M059J (cell line): ENCODE data around the gene RAB7B. TPM values are rescaled to one million over a fixed set of nuclear protein-coding genes. Genes with fewer than 3 reads are reported as not detected.
A peak's percentile ranks its signal among the peaks of the same experiment; 100 is the strongest.

ENCODE experiments used
- DNase-seq: peaks from one replicate; pipeline ENCODE4 v3.0.0-alpha.2; 2012; ENCODE audit warnings: low read depth
- total RNA-seq: library from RNA; depleted of rRNA; stranded (reverse); fragments of >200 nt; shearing (Covaris generic); gene quantifications from 2 replicates; pipeline ENCODE4 v1.2.3, GENCODE V29; 2014

The RAB7B gene
- total RNA-seq, 1 experiment from 2014 or later: 0.69 TPM

DNA sequence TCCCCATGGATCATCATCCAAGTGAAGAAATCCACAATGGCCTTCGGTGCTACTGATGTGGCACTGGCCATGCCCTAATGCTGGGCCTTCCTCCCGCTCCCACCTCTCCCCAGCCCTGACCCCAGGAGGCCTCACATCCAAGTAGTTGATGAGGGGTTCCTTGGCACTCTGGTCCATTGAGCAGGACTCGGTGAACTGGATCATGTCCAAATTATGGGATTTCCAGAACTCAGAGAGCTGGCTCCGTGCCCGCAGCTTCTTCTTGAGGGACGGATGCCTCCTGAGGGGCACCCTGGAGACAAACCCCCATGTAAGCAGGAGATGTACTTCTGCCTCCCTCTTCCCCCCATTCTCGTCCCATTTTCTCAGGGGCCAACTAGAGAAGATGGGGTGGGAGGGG, 19.6 kb upstream of the RAB7B start:
- DNase-seq: no peak

DNA sequence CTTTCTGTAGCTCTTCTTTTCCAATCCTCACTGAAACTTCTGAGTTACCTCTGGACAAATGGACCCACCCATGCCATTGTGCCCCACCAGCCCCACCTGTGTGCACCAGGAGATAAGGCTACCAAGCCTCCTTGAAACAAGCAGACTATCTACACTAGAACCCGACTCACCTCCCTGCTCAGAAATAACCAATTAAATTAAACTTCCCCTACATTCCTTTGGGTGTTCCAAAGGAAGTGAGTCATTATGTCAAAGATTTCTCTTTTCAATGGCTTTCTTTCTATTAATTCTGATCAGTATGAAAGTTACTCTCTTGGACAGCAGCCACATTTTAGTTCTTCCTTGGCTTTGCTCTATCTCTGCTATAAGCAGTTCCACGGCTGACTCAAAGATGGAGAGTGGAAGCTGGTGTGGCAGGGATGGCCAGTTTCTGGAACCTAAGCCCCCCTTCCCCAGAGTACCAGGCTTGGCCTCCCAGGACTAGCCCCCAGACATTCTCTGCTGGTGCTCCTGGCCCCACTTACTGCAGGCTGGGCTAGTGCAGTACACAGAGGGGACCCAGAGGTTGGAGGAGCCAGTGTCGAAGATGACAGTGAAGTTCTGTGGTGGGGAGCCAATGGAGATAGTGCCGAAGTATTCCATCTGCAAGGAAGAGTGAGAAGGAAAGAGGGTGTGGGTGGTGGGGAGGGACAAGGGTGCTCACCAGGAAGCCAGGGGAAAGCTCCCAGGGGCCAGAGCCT, 18.6 kb upstream of the RAB7B start:
- DNase-seq: peak; percentile 65

DNA sequence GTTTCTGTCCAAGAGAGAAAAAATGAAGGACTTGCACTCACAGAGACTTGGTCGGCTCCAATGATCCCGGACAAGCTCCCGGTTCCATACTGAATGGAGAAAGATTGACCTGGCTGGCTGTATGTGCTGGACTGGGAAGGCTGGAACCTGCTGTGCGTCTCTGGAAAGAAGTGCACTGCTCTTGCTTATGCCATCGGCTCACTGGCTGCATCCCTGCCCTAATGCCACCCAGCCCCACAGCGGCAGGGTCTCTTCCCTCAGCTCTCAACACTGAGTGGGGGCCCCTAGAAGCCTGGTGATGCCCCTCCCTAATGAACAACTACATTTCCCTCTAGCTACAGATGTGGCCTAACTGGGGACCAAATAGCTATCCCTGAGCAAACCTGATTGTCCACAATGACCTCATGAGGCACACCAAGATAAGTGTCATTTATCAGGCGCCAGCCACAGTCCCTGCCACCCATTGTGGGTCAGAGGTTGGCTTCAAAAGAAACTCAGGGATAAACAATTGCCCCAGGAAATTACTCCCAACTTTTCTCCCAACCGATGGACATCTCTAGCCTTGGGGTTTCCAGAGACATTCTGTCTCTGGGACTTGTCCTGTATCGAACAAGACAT, 17.9 kb upstream of the RAB7B start:
- DNase-seq: no peak

DNA sequence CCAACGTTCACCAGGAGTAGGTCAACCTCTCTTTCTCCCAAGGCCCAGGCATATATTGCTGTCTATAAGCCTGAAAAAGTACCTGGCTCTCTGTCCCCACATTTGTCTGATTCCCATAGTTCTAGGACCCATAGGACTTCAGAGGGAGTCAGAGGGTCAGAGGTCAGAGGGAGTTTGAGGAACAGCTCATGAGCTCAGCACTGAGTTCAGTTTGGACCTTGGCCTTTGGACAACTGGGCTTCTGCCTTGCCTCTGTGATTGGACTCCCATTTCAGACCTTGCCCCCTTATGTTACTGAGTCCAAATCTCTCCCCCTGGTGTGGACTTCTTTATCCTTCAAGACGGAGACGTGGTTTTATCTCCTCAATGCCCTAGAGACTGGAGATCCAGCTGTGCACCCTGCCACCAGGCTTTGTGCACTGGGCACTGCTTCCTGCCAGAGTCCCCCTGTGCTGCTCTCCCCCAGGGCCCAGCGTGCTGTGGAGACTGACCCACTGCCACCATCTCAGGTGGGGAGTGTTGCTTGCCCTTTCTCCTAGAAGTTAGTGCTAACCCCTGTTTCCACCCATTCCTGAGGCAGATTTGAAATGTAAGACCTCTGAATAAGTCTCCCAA, 17.3 kb upstream of the RAB7B start:
- DNase-seq: no peak

DNA sequence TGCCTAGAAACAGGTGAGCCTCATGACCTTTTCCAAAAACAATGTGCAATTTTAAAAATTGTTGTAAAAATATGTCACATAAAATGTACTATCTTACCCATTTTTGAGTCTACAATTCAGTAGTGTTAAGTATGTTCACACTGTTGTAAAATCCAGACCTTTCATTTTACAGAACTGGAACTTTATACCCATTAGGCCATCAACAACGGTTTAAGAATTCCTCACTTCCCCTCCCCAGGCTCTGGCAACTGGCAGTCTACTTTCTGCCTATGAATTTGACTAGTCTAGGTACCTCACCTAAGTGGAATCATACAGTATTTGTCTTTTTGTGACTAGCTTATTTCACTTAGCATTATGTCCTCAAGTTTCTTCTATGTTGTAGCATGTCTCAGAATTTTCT, 11.9 kb upstream of the RAB7B start:
- no peak for DNase-seq

DNA sequence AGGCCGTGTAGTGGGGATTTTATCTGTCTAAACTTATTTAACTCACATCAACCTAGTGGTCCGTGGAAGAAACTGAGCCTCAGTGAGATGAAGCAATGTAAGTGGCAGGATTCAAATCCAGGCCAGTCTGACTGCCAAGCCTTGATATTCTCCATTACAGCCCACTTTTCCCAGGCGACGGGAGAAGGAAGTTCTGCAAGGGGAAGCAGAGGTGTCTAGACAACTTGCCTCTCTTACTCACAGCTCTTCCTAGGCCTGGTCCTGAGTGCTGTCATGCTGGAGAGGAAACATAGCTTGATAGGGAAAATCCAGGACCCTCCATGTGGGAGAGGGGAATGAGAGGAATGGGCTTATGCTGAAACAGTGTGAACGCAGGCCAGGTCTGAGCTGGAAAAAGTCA, 11.4 kb upstream of the RAB7B start:
- no peak for DNase-seq

DNA sequence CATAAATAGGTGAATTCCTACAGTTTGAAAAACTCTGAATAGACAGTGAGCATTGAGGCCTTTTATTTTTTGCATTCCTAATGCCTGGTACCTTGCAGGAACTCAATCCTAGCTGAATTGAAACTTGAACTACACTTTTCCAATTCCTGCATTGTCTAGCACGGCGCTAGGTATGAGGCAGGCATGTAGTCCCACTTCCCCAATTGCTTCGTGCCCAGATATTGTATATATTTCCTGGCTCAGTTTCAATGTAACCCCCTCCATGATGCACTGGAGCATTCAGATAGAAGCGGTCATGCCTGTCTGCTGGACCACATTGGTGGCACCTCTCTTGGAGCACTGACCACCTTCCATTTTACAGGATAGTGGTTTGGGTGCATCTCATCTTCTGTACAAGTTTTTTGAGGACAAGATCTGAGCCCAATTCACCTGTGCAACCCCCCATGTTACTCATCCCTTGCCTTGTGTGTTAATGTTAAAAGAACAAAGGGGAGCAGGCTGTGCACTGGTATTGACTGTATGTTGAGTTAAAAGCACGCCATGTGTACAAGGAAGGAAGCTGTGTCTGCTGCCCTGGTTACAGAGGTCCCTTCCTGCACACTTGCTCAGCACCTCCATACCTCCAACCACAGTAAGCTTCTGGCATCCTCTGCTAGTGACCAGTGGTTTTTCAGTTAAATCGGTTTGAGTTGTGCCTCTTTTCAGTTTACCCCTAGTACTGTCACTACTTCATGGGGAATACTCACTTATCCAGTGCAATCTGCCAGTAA, 10.0 kb upstream of the RAB7B start:
- DNase-seq: no peak

DNA sequence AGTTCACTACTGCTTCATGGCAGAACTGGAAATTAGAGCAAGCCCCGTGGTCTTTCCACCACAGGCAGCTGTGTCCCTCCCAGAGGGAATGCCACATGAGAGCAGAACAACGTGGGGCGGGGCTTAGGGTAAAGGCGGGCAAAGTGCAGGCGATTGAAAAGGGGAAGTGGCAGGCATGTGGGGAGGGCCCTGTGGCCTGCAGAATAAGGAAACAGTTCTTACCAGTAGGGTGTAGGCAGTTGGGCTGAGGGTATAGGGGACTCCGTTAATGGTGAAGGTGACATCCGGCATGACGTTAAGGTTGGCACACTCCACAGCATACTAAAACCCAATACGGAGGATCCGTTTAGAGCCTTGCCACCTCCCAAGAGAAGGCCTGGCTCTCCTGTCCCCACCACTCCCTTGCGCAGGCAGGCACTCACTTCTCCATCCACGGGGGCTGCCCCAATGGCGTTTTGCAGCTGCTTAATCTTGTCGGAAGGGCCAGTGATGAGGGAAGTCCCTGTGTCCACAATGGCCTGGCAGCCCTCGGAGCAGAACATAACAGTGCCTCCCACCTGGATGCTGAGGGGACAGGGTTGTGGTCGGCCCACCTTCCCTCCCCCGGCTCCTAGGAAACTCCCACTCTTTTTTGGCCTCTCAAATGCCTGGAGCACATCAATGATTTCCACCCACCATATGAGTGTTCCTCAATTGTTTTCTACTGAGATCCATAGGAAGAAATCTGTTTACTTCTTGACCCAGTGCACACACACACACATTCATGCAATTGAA, 9.1 kb upstream of the RAB7B start:
- DNase-seq: no peak

DNA sequence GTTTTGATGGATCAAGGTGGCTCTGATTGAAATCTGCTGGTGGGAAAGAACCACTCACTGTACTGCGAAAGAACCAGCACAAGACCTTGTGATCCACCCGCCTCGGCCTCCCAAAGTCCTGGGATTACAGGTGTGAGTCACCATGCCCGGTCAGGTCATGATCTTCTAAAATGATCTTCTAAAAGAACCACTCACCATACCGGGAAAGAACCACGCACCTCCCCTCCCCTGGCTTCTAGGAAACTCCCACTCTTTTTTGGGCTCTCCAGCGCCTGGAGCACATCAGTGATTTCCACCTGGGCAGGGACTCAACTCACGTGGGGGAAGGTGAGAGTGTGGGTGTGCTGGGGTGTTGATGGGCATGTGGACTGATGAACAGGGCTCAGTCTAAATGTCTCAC, 7.9 kb upstream of the RAB7B start:
- DNase-seq: no peak

DNA sequence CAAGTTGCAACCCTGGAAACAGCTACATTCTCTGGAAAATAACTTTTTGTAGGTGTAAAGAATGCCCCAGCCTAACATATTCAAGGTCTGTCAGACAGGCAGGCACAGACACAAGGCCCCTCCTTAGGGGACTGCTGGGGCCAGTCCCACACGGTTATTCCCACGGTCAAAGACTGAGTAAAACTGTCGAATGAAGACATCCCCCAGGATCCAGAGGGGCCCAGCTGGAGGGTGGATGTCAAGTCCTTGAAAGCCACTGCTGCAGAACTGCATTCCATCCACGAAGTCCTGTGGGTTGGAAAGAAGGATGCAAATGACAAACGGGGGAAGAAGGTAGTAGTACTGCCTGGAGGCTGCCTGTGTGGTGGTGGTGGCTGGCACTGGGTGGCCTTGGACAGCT, 6.9 kb upstream of the RAB7B start:
- no peak for DNase-seq

DNA sequence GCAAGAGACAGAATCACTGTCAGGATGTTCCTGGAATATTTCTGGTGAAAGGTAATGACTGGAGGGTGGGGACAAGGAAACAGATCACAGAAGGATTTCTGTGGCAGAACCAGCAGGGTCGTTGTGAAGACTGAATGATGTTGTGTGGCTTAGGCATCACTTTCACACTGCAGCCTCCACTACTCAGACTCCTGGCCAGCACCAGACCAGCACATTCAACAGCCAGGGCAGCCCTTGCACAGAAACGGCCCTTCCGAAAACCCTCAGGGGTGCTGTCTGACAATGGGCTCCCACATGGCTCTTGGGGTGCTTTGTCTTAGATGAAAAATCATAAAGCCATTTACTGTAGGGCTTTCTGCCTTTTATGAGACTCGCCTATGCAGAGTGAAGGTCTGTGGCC, 3.8 kb upstream of the RAB7B start:
- no peak for DNase-seq

DNA sequence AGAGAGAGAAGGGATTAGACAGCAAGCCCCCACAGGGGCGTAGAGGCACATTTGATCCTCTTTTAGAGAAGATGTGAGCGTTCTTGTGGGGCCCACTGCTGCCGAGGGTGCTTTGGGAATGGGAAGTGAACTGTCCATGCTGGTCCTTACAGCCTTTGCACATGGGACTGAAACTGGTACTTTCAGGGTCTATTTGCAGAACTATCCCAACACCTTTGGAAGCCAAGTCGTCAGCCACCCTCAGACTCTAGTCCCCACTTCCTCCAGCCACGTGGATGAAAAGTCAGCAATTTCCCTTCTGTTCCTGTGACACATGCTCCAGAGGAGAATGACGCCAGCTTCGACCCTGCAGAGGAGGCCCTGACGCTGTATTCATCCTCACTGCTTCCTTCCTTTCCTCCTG, 2.6 kb upstream of the RAB7B start:
- no peak for DNase-seq

DNA sequence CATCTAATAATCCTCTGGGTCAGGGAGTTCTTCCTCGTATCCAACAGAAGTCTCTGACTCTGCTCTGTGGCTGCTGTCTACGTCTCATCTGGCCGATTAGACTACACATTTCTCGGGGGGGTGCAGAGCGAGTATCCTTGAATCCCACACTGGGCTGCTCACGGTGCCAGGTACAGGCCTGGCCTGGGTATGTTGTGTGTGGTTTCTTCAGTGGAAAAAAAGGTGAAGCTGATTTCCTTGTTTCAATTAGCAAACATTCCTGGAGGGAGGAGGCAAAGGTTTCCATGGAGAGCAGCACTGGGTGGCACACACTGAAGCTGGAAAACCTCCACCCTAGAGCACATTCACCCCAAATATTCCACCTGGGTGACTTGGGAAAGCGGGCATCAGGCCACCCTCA, 2.0 kb upstream of the RAB7B start:
- DNase-seq: no peak

DNA sequence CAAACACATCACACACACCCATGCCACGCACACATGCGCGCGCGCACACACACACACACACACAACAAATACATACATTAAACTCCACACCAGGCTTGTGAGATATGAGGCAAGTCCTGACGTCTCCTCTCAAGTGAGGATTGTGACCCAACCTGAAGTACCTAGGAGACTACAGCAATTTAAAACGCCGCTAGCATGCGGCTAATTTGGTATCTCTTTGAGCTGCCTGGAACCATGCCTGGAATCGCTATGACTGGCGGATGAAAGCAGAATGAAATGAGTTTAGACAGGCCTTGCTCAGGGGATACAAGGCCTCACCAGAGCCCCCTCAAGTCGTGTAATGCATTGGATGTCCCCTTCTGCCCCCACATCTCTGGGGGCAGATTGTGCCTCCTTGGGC, 1.6 kb upstream of the RAB7B start:
- no peak for DNase-seq

DNA sequence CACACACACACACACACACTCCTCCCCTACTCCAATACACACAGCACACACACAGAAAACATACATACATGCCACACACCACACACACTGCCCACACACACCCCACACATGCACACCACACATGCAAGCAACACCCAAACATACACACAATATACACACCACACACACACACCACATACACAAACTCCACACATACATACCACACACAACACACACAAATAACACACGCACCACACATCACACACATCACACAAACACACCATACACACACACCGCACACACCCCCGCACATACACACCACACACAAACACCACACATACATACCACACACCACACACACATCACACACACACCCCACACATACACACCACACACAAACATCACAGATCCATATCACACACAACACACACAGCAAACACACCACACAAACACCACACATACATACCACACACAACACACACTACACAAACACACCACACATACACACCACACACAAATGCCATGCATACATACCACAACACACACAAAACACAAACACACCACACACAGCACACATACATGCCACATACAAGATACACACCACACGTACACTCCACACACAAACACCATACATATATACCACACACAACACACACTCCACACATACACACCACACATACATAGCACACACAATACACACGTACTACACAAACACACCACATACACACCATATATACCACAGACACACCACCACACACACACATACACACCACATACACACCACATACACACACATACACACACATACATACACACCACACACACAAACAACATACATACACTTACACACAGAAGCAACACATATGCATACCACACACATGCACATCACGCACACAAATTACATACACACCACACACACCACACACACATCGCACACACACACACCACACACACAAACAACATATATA, 932 bp upstream of the RAB7B start:
- DNase-seq: no peak

DNA sequence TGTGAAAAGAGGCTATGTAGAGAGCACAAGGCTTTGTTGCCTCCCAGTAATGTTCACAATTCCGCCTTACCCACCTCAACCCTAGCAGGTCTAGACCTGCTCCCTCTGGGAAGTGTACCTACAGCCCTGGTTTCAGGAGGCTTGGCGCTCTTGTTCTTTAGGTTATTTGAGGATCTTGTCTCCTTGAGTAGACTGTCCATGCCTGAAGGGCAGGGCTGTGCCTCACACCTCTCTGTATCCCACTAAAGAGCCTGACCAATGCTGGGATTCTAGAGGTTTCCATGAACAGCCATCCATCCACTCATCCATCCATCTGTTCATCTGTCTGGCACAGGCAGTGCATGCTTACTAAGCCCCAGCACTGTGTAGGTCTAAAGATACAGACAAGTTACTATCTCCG, 1.0 kb downstream of the RAB7B start:
- DNase-seq: no peak

DNA sequence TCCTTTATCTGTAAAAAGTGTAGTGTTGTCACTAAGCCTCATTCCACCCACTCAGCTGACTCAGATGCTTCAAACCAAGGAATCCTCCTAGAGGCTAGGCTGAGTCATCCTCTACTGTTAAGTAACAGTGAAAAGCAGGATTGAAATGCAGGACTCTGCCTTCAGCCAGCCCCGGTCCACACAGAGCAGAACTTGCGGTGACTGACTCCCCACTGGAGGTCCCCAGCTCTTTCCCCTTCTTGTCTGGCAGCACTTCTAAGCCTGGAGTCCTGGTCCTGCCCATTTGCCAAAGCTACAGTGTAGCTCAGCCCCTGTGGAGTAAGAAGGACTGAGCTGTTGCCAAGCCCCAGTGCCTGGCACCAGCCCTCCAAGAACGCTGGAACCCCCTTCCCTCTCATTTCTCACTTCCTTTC, 1.7 kb downstream of the RAB7B start:
- peak; percentile 95 for DNase-seq

DNA sequence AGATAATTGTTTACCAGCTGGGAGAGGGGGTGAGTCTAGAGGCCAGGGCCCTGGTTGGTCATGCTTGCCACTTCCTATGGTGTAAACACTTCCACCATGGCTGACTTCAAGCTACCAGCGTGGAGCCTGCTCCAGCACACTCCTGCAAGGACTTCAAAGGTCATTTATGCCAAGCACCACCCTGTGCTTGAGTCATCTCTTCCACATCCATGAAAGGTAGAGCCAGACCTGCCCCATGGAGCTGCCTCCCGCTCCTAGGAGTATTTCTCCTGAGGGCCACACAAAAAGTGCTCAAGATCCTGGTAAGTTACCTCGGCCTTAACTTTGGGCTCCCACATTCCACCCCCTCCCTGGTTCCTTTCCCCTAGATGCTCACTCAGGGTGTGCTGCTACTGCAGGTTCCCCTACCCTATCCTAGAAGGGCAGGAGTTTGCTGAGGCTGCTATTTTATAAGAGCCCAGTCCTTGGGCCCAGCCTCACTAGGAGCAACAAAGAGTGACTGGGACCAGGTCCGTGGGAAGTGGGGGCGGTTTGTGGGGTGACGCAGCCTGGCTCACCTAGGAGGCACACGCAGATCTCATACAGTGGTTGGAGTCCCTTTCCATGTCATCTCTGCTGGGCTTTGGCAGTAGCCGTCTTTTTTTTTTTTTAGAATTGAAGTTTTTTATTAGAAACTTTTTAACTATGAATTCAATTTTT, 2.4 kb downstream of the RAB7B start:
- DNase-seq: peak; percentile 59

DNA sequence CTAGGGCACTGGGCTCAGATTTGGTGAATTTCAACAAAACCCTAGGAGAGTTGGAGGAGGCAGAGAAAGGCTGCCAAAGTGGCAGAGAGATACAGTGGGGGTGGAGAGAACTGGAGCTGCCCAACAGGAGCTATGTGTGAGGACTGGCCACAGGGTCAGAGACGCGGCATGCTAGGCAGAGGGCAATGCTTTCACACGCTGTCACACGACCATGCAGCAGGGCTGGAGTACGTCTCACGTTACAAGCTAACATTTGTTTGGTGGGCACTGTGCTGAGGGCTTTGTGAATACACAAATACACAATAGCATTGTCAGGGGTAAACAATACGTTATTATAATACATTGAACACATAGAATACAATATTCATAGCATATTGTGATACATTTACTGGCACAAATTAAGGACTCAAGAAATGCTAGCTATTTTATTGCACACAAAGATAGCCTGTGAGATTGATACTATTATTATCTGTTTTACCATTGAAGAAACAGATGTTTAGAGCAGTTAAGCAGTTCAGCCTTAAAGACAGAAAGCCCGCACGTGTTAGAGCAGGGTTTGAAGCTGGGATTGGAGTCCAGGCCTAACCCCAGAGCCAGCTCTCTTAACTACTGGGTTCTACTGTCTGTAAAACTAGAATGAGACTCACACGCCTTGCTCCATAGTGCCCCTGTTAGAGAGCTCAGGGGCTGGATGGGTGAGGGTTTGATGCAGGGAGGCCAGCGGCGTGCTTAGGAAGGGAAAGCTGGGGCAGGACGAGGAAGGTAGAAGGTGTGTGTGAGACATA, 4.5 kb downstream of the RAB7B start:
- no peak for DNase-seq
